Stimulated activated CD4-positive, alpha-beta T cell treated with anti-CD3 and anti-CD28 coated beads, Interleukin-15, amount 100 ng/mL, for 48 hours (primary cell): ENCODE results near the gene DBF4.

Experiments used
- DNase-seq, 2 donors: peaks; one replicate each; pipeline ENCODE4 v3.0.0-alpha.2; 2020; ENCODE audit warnings: low read depth in 2 of 2

The DBF4 gene

GRCh38 chr7:87948371-87948770 is 72.1 kb downstream of the DBF4 start:
- DNase-seq, result no peak
